Measurements from ENCODE around the gene NNT.

DNA sequence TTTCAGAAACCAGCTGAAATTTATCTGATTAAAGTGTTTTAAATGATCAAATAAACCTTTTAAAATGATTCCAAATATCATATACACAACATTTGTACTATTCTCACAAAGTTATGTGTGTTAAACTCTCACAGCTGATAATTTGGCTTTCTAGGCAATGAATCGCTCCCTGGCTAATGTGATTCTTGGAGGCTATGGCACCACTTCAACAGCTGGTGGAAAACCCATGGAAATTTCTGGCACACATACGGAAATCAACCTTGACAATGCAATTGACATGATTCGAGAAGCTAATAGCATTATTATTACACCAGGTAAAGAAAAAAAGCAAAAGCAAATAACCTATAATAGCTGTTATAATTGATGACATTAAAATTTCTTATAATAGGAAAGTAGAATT, 72.4 kb downstream of the NNT start:
- TF ChIP-seq POLR2A (IDR thresholded peaks at IDR 0.05) (no peak), POLR2AphosphoS5 (IDR thresholded peaks at IDR 0.05) (no peak)
- TF ChIP-seq, protein P1, sequence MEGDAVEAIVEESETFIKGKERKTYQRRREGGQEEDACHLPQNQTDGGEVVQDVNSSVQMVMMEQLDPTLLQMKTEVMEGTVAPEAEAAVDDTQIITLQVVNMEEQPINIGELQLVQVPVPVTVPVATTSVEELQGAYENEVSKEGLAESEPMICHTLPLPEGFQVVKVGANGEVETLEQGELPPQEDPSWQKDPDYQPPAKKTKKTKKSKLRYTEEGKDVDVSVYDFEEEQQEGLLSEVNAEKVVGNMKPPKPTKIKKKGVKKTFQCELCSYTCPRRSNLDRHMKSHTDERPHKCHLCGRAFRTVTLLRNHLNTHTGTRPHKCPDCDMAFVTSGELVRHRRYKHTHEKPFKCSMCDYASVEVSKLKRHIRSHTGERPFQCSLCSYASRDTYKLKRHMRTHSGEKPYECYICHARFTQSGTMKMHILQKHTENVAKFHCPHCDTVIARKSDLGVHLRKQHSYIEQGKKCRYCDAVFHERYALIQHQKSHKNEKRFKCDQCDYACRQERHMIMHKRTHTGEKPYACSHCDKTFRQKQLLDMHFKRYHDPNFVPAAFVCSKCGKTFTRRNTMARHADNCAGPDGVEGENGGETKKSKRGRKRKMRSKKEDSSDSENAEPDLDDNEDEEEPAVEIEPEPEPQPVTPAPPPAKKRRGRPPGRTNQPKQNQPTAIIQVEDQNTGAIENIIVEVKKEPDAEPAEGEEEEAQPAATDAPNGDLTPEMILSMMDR (IDR thresholded peaks at IDR 0.05 in 8 of 11, conservative IDR thresholded peaks at IDR 0.05 in 3 of 11): no peak

Data from spleen (tissue), 7 donors.